UCSD-AML1 (cell line): ENCODE data around the gene CRYBB1.

ENCODE experiments used
- DNase-seq: peaks from one replicate; lab custom pipeline; 2025; ENCODE audit not compliant: unreplicated experiment; lab: John Stamatoyannopoulos, UW

CRYBB1 gene

GRCh38 chr22:26580240-26580962 is 37.4 kb downstream of the CRYBB1 start:
- DNase-seq, result no peak

DNA sequence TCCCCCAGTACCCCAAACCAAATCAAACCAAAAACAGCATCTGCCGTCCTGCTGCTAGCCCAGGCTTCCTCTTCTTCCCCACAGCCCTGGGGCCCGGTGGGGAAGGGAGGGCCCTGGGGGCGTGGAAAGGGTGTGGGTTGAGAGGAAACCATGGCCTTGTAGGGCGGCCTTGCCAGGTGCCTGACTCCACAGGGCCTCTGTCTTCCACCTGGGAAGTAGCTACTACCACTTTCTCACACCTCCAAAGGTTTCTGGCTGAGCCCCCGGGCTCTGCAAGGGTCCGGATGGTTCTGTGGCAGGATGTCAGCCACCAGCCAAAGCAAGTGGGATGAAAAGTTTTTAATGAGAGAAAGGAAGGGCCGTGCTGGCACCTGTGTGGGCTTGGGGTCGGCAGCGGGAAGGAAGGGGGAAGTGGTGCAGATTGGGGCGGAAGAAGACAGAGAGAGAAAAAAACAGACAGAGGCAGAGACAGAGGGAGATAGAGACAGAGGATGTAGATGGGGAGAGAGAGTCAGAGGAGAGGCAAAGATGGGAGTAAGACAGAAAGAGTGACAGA is 38.4 kb downstream of the CRYBB1 start:
- DNase-seq, result peak; percentile 75

- no peak for DNase-seq
Measured at GRCh38 chr22:26577081-26577480, 40.7 kb downstream of the CRYBB1 start.

DNA sequence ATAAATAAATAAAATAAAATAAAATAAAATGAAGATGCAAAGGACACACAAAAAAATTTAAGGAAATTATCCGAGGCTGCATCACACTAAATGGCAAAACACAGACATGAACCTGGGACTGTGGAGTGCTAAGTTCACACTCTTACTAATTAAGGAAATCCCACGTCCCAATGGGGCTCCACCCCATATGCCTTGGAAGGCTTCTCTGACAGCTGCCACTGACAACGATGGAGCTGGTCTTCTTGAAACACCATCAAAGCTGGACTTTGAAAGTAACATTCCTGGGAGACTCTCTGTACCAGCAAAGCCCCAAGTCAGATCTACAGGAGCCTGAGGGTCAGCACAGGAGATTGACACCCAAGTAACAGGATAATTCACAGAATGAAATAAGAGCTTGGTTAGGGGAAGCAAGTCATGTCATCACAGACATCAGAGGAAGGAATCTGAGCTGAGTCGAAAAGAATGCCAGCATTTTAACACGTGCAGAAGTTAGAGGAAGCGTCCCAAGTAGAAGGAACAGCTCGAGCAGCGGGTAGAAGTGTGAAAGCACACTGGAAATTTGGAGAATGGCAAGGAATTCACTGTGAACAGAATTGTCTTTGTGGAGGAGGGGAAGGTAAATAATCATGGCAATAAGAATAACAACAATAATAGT is 41.7 kb downstream of the CRYBB1 start:
- DNase-seq, result no peak

GRCh38 chr22:26574001-26574723 is 43.7 kb downstream of the CRYBB1 start:
- DNase-seq, result no peak

- peak; percentile 84 for DNase-seq
Measured at GRCh38 chr22:26573026-26573662, 44.7 kb downstream of the CRYBB1 start.

DNA sequence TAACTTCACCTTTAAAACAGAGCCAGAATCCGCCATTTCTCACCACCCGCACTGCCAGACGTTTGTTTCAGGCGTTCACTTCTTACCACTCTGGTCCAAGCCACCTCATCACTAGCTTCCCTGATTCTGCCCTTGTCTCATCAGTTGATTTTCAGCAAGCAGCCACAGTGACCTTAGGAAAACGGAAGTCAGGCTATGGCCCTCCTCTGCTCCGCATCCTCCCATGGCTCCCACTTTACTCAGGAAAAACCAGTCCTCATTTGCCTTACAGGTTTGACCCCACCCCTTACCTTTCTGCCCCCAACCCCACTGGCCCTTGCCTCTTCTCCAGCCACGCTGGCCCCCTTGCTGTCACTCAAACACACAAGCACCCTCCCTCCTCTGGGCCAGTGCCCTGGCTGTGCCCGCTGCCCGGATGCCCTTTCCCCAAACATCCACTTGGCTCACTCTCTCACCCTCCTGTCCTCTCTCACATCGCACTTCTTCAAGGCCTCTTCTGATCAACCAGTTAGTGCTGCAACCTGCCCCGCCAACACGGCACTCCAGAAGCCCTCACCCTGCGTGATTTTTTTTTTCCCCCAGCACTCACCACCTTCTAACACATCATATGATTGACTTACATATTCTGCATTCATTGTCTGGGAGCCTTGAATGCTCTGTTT is 46.8 kb downstream of the CRYBB1 start:
- no peak for DNase-seq

DNA sequence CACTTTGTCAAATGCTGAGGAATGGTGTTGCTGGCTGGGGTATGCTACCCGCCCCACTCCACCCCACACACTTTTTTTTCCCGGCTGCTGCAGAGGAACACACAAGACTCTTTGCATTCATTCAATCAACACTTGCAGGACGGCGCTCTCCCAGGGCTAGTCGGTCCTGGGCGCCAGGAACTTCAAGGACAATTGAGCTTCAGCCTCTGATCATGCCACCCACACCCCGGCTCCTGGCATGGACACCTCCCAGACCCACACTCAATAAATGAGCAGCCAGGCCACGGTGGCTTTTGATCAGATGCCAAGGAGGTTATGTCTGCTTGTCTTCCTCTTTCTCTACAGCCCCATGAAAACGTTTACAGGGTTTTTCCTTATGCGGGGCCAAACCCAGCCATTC is 47.7 kb downstream of the CRYBB1 start:
- no peak for DNase-seq

GRCh38 chr22:26568207-26568706 is 49.6 kb downstream of the CRYBB1 start:
- no peak for DNase-seq

DNA sequence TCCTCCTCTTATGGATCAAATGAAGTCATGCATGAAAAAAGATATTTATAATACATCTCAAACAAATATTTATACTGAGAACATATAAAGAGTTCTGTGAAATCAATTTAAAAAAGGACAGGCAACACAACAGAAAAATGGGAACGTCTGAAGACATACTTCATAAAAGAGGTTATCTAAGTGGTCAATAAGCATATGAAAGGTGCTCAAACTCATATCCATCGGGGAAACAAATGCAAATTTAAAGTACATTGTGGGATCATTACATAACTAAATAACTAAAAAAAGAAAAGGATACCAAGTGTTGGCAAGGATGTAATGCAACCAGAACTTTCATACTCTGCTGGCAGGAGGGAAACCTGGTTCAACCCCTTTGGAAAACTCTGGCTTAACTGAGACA is 50.2 kb downstream of the CRYBB1 start:
- DNase-seq, result no peak

- DNase-seq, result no peak
Measured at GRCh38 chr22:26566994-26567393, 50.8 kb downstream of the CRYBB1 start.

- no peak for DNase-seq
Measured at GRCh38 chr22:26565889-26566288, 51.9 kb downstream of the CRYBB1 start.

DNA sequence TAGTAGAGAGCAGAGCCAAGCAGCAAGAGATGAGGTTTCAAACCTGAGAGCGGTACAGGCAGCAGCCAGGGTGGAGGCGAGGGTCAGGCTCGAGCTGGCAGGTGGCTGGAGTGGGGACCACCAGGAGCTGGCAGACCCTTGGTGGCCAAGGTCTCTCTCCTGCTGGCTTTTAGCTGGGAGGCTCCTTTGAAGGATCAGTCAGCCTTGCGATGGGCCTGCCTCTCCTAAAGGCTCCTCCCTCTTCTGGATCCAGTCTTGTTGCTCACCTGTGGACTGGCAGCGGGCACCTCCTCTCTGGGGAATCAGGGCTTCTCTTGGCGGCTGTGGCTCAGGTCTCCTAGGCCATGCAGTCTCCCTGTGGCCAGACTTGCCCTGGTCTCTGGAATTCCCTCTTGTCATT is 52.6 kb downstream of the CRYBB1 start:
- no peak for DNase-seq

DNA sequence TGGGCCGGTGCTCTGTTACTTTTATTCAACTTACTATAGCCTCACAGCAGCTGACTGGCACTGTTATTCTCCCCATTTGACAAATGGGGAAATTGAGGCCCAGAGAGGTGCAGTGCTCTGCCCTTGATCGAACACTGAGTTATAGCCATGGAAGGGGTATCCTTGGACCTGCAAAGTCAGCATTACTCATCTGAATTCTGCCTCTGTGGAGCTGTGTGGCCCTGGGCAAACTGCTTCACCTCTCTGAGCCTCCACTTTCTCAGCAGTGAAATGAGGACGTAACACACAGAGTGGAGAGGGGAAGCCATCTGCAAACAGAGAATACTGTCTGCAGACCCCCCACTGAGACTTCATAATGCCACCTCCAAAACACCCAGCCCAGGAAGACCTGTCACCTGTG is 53.2 kb downstream of the CRYBB1 start:
- DNase-seq, result no peak

DNA sequence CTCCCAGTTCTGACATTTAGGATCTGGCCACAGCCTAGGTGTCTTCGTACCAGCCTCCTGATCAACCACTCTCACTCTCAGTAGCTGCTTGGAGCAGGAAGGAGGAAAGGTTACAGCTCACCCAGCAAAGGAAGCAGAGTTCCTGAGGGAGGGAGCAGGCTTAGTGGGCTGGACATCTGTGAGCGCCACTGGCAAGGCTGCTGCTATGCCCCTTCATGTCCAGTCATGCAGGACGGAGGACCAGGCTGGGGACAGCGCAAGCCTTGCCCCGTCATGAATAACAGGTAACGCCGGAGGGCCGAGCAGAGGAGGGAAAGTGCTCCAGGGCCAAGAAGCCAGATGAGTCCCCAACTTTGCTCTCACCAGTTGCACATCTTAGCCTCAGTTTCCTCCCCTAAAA is 53.6 kb downstream of the CRYBB1 start:
- no peak for DNase-seq

DNA sequence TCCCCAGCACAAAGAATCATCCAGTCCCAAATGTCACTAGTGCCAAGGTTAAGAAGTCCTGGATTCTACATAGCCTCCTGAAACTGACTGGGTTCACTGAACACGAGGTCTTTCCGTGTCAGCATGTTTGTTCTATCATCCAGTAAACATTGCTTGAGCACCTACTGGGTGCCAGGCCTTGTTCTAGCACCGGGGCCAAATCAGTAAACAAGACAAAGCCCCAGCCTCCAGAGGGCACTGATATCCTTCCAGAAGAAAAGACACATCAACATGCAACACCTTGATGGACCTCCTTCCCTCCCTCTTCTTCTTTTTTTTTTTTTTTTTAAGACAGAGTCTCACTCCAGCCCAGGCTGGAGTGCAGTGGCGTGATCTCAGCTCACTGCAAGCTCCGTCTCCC is 54.8 kb downstream of the CRYBB1 start:
- no peak for DNase-seq

DNA sequence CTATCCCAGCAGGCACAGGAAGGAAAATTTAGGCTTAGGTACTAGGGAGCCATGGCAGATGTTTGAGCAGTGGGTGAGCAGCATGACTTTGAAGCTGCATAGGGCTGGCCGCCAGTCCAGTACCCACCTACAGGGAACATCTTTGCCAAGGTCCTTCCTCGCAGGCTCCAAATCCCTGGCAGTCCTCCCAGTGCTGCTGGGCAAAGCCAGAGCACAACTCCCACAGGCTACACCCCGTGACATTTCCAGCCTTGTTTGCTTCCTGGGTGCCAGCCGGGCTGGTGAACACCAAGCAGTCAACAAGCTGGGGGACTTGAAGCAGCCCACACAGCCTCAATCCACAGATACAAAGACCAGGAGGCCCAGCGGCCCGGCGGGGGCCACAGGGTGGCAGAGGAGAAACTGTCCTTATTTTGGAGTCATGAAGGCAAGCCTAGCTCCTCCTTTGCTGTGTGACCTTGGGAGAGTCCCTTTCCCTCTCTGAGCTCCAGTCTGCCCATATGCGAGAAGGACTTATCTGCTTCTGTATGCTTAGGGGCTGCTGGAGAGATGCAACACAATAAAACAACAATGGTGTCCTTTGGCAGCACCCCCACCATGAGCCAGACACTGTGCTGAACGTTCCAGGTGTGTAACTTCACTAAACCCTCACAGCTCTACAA is 55.9 kb downstream of the CRYBB1 start:
- DNase-seq, result no peak

DNA sequence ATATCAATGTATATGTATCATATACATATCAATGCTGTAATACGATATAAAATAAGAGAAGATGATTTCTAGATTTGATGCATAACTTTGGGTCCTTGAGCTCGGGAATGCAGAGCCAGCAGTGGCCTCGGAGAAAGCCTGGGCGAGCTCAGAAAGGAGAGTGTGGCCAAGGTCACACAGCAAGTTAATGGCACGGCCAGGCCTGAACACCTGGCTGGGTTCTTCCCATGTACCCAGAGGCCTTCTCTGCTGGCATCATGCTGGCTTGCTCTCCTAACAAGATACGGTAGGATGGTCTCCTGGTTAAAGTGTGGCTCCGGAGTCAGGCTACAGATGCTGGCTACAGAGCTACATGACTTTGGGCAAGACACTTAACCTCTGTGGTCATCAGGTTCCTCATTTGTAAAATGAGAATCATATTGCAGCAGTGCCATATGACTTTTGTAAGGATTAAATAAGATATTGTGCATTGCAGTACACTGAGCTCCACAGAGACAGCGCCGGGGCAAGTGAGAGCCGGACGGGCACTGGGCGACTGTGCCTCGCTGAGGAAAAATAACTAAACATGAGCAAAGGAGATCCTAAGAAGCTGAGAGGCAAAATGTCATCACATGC is 57.8 kb downstream of the CRYBB1 start:
- DNase-seq, result no peak

DNA sequence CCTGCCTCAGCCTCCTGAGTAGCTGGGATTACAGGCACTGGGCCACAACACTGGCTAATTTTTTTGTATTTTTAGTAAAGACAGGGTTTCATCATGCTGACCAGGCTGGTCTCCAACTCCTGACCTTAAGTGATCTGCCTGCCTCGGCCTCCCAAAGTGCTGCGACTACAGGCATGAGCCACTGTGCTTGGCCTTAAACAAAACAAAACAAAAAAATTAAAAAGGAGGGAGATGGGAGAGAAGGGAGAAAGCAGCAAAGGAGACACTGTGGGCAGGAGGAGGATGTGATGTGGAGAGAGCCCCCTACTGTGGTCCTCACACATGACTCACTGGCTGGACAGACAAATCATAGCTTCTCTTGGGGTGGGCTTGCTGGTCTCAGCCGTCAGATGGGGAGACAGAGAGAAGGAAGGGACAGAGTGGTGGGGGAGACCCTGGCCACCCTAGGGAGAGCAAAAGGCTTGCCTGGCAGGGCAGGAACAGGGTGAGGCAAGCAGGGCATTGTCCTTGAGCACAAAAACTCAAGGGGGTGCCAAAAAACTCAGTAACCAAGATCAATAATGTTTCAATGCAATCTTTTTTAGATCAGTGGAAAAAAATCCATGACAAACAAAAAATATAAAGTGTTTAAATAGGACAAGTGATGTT is 59.5 kb downstream of the CRYBB1 start:
- no peak for DNase-seq
